ENCODE data around the gene NPNT.

NPNT gene

GRCh38 chr4:105900541-105900940 is 5.3 kb downstream of the NPNT start:
- no peak for TF ChIP-seq GATA3 (IDR thresholded peaks at IDR 0.05; ENCODE audit: low read depth, low read length)
- TF ChIP-seq GATA2 (IDR thresholded peaks at IDR 0.05; ENCODE audit: low read depth, low read length), result no peak

- TF ChIP-seq GATA2 (IDR thresholded peaks at IDR 0.05; ENCODE audit: low read depth, low read length), result no peak
Measured at GRCh38 chr4:105902550-105903262, 7.4 kb downstream of the NPNT start.

- TF ChIP-seq GATA2 (IDR thresholded peaks at IDR 0.05; ENCODE audit: low read depth, low read length) (no peak), GATA3 (IDR thresholded peaks at IDR 0.05; ENCODE audit: low read depth, low read length) (no peak)
Measured at GRCh38 chr4:105909787-105910281, 14.6 kb downstream of the NPNT start.

GRCh38 chr4:105911426-105911825 is 16.2 kb downstream of the NPNT start:
- TF ChIP-seq GATA3 (IDR thresholded peaks at IDR 0.05; ENCODE audit: low read depth, low read length) (no peak), GATA2 (IDR thresholded peaks at IDR 0.05; ENCODE audit: low read depth, low read length) (no peak)

- no peak for TF ChIP-seq GATA3 (IDR thresholded peaks at IDR 0.05; ENCODE audit: low read depth, low read length)
- no peak for TF ChIP-seq GATA2 (IDR thresholded peaks at IDR 0.05; ENCODE audit: low read depth, low read length)
Measured at GRCh38 chr4:105912633-105913032, 17.4 kb downstream of the NPNT start.

GRCh38 chr4:105917171-105917685 is 22.0 kb downstream of the NPNT start:
- no peak for TF ChIP-seq GATA3 (IDR thresholded peaks at IDR 0.05; ENCODE audit: low read depth, low read length)
- TF ChIP-seq GATA2 (IDR thresholded peaks at IDR 0.05; ENCODE audit: low read depth, low read length), result no peak

- TF ChIP-seq GATA2 (IDR thresholded peaks at IDR 0.05; ENCODE audit: low read depth, low read length), result peak; percentile 21; the same call in 1 of the 2 replicates
- TF ChIP-seq GATA3 (IDR thresholded peaks at IDR 0.05; ENCODE audit: low read depth, low read length), result 0 out of 2 replicates have a peak, but pooled peaks have one; percentile 18
Measured at GRCh38 chr4:105921301-105921700, 26.0 kb downstream of the NPNT start.

GRCh38 chr4:105923497-105924238 is 28.4 kb downstream of the NPNT start:
- TF ChIP-seq GATA3 (IDR thresholded peaks at IDR 0.05; ENCODE audit: low read depth, low read length), result no peak
- TF ChIP-seq GATA2 (IDR thresholded peaks at IDR 0.05; ENCODE audit: low read depth, low read length), result no peak

- TF ChIP-seq GATA2 (IDR thresholded peaks at IDR 0.05; ENCODE audit: low read depth, low read length) (no peak), GATA3 (IDR thresholded peaks at IDR 0.05; ENCODE audit: low read depth, low read length) (no peak)
Measured at GRCh38 chr4:105924341-105924740, 29.1 kb downstream of the NPNT start.

GRCh38 chr4:105930698-105931097 is 35.4 kb downstream of the NPNT start:
- TF ChIP-seq GATA2 (IDR thresholded peaks at IDR 0.05; ENCODE audit: low read depth, low read length), result no peak
- no peak for TF ChIP-seq GATA3 (IDR thresholded peaks at IDR 0.05; ENCODE audit: low read depth, low read length)

- no peak for TF ChIP-seq GATA2 (IDR thresholded peaks at IDR 0.05; ENCODE audit: low read depth, low read length)
- TF ChIP-seq GATA3 (IDR thresholded peaks at IDR 0.05; ENCODE audit: low read depth, low read length), result no peak
Measured at GRCh38 chr4:105933083-105933482, 37.8 kb downstream of the NPNT start.

- TF ChIP-seq GATA3 (IDR thresholded peaks at IDR 0.05; ENCODE audit: low read depth, low read length), result no peak
- no peak for TF ChIP-seq GATA2 (IDR thresholded peaks at IDR 0.05; ENCODE audit: low read depth, low read length)
Measured at GRCh38 chr4:105934386-105934785, 39.1 kb downstream of the NPNT start.

- TF ChIP-seq GATA3 (IDR thresholded peaks at IDR 0.05; ENCODE audit: low read depth, low read length) (no peak), GATA2 (IDR thresholded peaks at IDR 0.05; ENCODE audit: low read depth, low read length) (no peak)
Measured at GRCh38 chr4:105936901-105937300, 41.6 kb downstream of the NPNT start.

GRCh38 chr4:105937759-105938158 is 42.5 kb downstream of the NPNT start:
- TF ChIP-seq GATA3 (IDR thresholded peaks at IDR 0.05; ENCODE audit: low read depth, low read length) (no peak), GATA2 (IDR thresholded peaks at IDR 0.05; ENCODE audit: low read depth, low read length) (no peak)

- TF ChIP-seq GATA3 (IDR thresholded peaks at IDR 0.05; ENCODE audit: low read depth, low read length) (no peak), GATA2 (IDR thresholded peaks at IDR 0.05; ENCODE audit: low read depth, low read length) (no peak)
Measured at GRCh38 chr4:105943234-105943633, 48.0 kb downstream of the NPNT start.
